DOHH2 (cell line): ENCODE results near the gene RDH11.

Experiments used
- H3F3A ChIP-seq: fragments of 200-600 bp; sonication (generic), shearing (Covaris generic); 2 replicates; pipeline ENCODE4 v1.6.0; 2016; ENCODE audit warnings: antibody characterized with exemption, mild to moderate bottlenecking; ENCODE audit not compliant: control insufficient read depth, insufficient read depth
- H3K27ac ChIP-seq: fragments of 200-600 bp; sonication (generic); 2 replicates; pipeline ENCODE4 v1.5.1; 2014; ENCODE audit warnings: low read depth, mild to moderate bottlenecking, low read length, moderate library complexity
- H3K27me3 ChIP-seq: fragments of 200-600 bp; sonication (generic); 2 replicates; pipeline ENCODE4 v1.6.1; 2014; ENCODE audit warnings: mild to moderate bottlenecking, low read length, mixed read lengths; ENCODE audit not compliant: control insufficient read depth
- H3K36me3 ChIP-seq: fragments of 200-600 bp; sonication (generic); 2 replicates; pipeline ENCODE4 v1.6.1; 2014; ENCODE audit warnings: mild to moderate bottlenecking, low read length, moderate library complexity, mixed read lengths; ENCODE audit not compliant: control insufficient read depth
- H3K4me1 ChIP-seq: fragments of 200-600 bp; sonication (generic); 2 replicates; pipeline ENCODE4 v1.6.1; 2014; ENCODE audit warnings: mild to moderate bottlenecking, low read length, mixed read lengths; ENCODE audit not compliant: control insufficient read depth
- H3K4me2 ChIP-seq: fragments of 200-600 bp; sonication (generic); 2 replicates; pipeline ENCODE4 v1.6.0; 2014; ENCODE audit warnings: mild to moderate bottlenecking, low read length, moderate library complexity
- H3K4me3 ChIP-seq: fragments of 200-600 bp; sonication (generic); 2 replicates; pipeline ENCODE4 v1.5.1; 2014; ENCODE audit warnings: mild to moderate bottlenecking, low read length, mixed read lengths
- H3K79me2 ChIP-seq: fragments of 200-600 bp; sonication (generic); 2 replicates; pipeline ENCODE4 v1.6.1; 2014; ENCODE audit warnings: mild to moderate bottlenecking, low read length, mixed read lengths; ENCODE audit not compliant: control insufficient read depth
- H3K9me2 ChIP-seq: fragments of 200-600 bp; sonication (generic); replicated peaks from 2 replicates; pipeline ENCODE4 v1.6.1; 2014; ENCODE audit warnings: mild to moderate bottlenecking, low read length, mixed read lengths; ENCODE audit not compliant: control insufficient read depth
- H3K9me3 ChIP-seq: fragments of 200-600 bp; sonication (generic); 2 replicates; pipeline ENCODE4 v1.6.1; 2014; ENCODE audit warnings: antibody characterized with exemption, low read length, mixed read lengths; ENCODE audit not compliant: control insufficient read depth, insufficient read depth
- H4K20me1 ChIP-seq: fragments of 200-600 bp; sonication (generic); 2 replicates; pipeline ENCODE4 v1.6.0; 2014; ENCODE audit warnings: low read depth, mild to moderate bottlenecking, antibody characterized with exemption, low read length, moderate library complexity; ENCODE audit not compliant: control insufficient read depth, insufficient read depth
- EZH2phosphoT487 ChIP-seq: fragments of 200-600 bp; sonication (generic); IDR thresholded peaks from 2 replicates; pipeline ENCODE4 v1.6.1; 2017; ENCODE audit warnings: borderline replicate concordance, mild to moderate bottlenecking, antibody characterized with exemption, low read length, moderate library complexity, mixed read lengths
- TF ChIP-seq, protein P1 (sequence below): fragments of 200-600 bp; sonication (generic); IDR thresholded peaks from one replicate; pipeline ENCODE4 v1.5.1; 2014; ENCODE audit warnings: antibody characterized with exemption, mild to moderate bottlenecking, low read depth, low read length; ENCODE audit not compliant: poor library complexity, severe bottlenecking

RDH11 gene

DNA sequence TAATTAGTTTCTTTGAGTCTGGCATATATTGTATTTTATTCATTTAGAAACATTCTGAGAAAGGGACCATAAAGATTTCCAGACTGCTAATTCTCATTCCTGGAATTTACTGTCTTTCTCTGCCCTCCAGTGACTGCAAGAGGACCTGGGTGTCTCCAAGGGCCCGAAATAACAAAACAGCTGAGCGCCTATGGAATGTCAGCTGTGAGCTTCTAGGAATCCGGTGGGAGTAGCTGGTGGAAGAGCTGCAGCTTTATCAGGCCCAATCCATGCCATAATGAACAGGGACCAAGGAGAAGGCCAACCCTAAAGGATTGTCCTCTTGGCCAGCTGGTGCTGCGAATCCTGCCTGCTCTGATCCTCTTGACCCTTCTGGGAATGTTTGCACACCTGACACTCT is 38.1 kb upstream of the RDH11 start:
- Histone ChIP-seq H3K27me3 (no peaks in the 10 kb centered on the region), H3K27ac (no peak overlapping the region), H4K20me1 (no peaks in the 10 kb centered on the region), H3K79me2 (no peaks in the 10 kb centered on the region), H3K4me2 (no peak overlapping the region), H3K9me3 (no peaks in the 10 kb centered on the region), H3K4me3 (no peak overlapping the region), H3F3A (no peaks in the 10 kb centered on the region), H3K4me1 (no peaks in the 10 kb centered on the region), H3K36me3 (no peaks in the 10 kb centered on the region), H3K9me2 (no peaks in the 10 kb centered on the region)
- no peak for TF ChIP-seq EZH2phosphoT487
- TF ChIP-seq, protein P1, sequence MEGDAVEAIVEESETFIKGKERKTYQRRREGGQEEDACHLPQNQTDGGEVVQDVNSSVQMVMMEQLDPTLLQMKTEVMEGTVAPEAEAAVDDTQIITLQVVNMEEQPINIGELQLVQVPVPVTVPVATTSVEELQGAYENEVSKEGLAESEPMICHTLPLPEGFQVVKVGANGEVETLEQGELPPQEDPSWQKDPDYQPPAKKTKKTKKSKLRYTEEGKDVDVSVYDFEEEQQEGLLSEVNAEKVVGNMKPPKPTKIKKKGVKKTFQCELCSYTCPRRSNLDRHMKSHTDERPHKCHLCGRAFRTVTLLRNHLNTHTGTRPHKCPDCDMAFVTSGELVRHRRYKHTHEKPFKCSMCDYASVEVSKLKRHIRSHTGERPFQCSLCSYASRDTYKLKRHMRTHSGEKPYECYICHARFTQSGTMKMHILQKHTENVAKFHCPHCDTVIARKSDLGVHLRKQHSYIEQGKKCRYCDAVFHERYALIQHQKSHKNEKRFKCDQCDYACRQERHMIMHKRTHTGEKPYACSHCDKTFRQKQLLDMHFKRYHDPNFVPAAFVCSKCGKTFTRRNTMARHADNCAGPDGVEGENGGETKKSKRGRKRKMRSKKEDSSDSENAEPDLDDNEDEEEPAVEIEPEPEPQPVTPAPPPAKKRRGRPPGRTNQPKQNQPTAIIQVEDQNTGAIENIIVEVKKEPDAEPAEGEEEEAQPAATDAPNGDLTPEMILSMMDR = no peak

DNA sequence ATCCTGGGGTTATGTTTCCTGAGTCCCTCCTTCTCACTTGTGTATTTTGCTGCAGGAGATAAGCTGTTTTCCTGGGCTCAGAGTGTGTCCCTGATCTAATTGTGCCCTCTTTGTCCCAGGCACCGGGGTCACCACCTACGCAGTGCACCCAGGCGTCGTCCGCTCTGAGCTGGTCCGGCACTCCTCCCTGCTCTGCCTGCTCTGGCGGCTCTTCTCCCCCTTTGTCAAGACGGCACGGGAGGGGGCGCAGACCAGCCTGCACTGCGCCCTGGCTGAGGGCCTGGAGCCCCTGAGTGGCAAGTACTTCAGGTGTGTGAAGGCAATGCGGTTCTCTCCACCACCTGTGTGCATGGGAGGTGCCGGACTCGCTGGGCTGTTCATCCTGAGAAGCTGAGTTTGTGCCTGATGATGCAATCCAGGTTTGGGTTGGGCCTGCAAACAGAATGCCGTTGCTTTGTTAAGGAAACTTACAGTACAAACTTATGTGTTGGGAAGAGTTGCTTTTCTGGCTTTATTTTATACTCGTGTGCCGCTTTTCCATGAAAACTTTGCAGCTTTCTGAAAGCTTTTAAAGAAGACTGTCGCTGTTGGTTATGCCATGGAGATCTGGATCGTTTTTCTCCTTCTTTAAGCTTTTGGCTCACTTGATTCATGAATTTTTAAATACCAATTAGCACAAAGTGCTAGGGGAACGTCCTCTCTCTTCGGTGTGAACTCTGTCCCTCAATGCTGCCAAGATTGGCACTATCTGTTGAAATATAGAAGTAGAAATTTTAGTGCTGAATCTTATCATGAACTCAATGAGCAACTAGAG is 33.7 kb upstream of the RDH11 start:
- H3F3A ChIP-seq = no peaks in the 10 kb centered on the region
- no peak overlapping the region for H3K4me3 ChIP-seq
- no peaks in the 10 kb centered on the region for H3K4me1 ChIP-seq
- no peaks in the 10 kb centered on the region for H3K9me3 ChIP-seq
- H3K9me2 ChIP-seq = no peaks in the 10 kb centered on the region
- H3K27ac ChIP-seq = no peak overlapping the region
- no peaks in the 10 kb centered on the region for H4K20me1 ChIP-seq
- TF ChIP-seq, protein P1 = no peak
- no peak for TF ChIP-seq EZH2phosphoT487
- H3K79me2 ChIP-seq = no peaks in the 10 kb centered on the region
- peaks cover 6% of the 10 kb centered on the region for H3K27me3 ChIP-seq
- no peak overlapping the region for H3K4me2 ChIP-seq
- no peaks in the 10 kb centered on the region for H3K36me3 ChIP-seq

DNA sequence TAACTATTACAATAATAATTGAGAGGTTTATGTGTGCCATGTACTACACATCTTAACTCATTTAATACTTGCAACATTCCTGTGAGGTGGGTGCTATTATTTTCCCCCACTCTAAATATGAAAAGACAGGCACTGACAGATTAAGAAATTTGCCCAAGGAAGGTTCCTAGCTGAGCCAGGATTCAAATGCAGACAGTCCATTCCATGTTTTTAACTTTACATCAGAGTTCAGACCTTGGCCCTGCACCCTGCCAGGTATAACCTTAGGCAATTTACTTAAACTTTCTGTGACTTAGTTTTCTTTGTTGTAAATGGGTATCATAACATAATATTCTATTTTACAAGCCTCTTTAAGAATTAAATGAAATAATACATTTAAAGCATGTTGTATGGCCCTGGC is 32.7 kb upstream of the RDH11 start:
- Histone ChIP-seq H3K4me3 (no peak overlapping the region), H3K27ac (no peak overlapping the region), H3K79me2 (no peaks in the 10 kb centered on the region), H3K27me3 (peaks cover 11% of the 10 kb centered on the region), H3K9me3 (no peaks in the 10 kb centered on the region), H3K9me2 (no peaks in the 10 kb centered on the region), H4K20me1 (no peaks in the 10 kb centered on the region), H3K4me2 (no peak overlapping the region), H3F3A (no peaks in the 10 kb centered on the region), H3K36me3 (no peaks in the 10 kb centered on the region), H3K4me1 (no peaks in the 10 kb centered on the region)
- no peak for TF ChIP-seq EZH2phosphoT487
- TF ChIP-seq, protein P1 = no peak
